GM20431 (cell line): Measurements from ENCODE around the gene VAT1L.

Experiments
- in situ Hi-C: fragments of 300-500 bp; cut with MseI, MboI; formaldehyde crosslinking; loops from one replicate; pipeline ENCODE4 v1.15.0; 2020; ENCODE audit warnings: low sequenced_read_pairs; ENCODE audit not compliant: unreplicated experiment

Gene VAT1L

DNA sequence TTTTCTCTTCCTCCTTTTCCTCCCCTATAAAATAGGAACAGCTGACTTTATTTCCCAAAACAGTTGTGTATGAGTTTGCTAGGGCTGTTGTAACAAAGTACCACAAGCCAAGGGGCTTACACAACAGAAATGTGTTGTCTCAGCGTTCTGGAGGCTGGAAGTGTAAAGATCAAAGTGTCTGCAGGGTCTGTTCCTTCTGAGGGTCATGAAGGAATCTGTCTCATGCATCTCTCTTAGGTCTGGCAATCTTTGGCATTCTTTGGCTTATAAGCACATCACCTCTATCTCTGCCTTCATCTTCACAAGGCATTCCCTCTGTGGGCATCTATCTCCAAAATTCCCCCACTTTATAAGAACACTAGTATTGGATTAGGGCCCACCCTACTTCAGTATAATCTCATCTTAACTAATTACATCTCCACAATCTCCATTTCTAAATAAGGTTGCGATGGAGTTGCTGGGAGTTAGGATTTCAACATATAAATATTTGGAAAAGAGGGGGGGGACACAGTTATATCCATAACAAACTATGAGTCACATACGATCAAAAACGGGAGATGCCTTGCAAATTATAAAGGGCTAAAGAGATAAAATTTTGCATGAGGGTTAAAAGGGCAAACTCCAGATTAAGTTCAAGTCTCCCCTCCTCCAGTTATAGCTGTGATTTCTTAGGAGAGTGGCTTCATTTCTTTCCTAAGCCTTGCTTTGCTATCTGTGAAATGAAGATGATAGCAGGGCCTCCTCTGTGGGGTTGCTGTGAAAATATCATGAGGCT is 109.7 kb downstream of the VAT1L start:
- in situ Hi-C loops, result no loop called here

GRCh38 chr16:77898671-77899211 is 110.4 kb downstream of the VAT1L start:
- in situ Hi-C loops, result no loop called here

DNA sequence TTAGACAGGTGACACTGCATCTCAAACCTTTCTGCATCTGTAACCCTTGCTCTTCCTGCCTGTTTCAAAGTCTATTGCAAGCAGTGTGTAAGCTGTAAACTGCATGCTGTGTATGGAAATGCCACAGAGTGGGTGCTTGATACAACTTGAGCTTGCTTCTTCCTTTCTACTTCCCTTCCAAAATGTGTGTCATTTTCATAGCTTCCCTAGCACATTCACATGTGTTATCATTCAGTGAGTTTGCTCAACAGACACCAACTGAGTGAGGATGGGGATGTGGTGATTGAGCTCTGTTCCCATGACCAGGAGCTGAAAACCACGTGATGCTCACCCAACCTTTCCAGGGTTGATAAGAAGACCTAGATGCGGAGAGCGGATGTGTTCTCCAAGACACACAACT is 111.1 kb downstream of the VAT1L start:
- in situ Hi-C loops, result no loop called here

- in situ Hi-C loops, result no loop called here
These were observed 117.1 kb downstream of the VAT1L start for GRCh38 chr16:77905374-77905920.

GRCh38 chr16:77910021-77910420 is 121.7 kb downstream of the VAT1L start:
- in situ Hi-C loops, result no loop called here

DNA sequence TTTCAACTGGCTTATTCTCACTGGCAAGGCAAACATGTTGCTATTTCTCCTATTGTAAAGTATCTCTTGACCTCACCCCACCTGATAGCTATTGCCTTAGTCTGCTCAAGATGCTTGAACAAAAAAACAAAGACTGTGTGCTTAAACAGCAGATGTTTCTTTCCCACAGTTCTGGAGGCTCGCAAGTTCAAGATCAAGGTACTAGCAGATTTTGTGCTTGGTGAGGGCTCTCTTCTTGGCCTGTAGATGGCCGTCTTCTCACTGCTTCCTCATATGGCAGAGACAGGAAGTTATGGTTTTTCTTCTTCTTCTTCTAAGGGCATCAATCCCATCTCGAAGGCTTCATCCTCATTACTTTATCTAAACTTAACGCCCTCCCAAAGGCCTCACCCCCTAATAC is 124.3 kb downstream of the VAT1L start:
- in situ Hi-C loops, result no loop called here

DNA sequence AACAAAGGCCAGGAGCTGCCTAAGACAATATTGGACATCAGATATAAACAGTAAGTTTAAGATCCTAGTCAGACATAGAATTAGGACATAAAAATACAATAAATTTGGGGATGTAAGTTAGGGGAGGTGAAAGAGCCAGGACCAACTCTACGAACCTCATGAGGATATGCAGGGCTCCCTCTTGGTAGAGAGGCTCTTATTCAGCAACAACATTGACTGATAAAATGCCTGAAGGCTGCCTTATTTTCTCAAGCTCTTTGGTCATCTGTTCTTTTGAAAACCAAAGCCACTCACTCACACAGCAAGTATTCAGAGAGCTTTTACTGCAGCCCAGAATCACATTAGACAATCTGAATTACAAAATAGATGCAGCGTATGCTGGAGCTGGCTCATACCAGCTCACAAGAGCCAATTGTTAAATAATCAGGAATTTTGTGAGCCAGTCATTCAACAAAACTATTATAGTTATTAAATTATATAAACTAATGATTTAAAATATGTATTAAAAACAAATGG is 125.4 kb downstream of the VAT1L start:
- in situ Hi-C loops, result no loop called here

GRCh38 chr16:77916111-77916510 is 127.7 kb downstream of the VAT1L start:
- in situ Hi-C loops, result no loop called here

DNA sequence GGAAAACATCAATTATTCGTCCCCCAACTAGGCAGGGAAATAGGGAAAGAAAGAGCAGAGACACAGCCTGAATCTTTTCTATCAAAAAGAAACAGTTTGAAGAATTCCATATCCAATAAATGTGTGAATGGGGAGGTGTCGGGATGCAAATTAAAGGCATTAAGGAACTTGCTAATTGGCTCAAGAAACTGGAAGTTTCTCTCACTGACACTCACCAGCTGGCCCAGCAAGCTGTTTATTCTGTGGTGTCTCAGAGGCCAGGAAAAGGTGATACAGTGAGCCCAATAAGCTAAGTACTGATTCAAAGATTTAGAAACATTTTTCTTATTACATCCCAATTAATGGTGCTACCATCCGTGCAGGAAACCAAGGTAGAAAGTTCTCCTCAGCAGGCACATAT is 129.6 kb downstream of the VAT1L start:
- in situ Hi-C loops, result no loop called here

GRCh38 chr16:77918809-77919707 is 130.7 kb downstream of the VAT1L start:
- in situ Hi-C loops, result no loop called here

GRCh38 chr16:77919761-77920415 is 131.5 kb downstream of the VAT1L start:
- in situ Hi-C loops, result no loop called here

GRCh38 chr16:77920984-77921383 is 132.6 kb downstream of the VAT1L start:
- in situ Hi-C loops, result no loop called here

DNA sequence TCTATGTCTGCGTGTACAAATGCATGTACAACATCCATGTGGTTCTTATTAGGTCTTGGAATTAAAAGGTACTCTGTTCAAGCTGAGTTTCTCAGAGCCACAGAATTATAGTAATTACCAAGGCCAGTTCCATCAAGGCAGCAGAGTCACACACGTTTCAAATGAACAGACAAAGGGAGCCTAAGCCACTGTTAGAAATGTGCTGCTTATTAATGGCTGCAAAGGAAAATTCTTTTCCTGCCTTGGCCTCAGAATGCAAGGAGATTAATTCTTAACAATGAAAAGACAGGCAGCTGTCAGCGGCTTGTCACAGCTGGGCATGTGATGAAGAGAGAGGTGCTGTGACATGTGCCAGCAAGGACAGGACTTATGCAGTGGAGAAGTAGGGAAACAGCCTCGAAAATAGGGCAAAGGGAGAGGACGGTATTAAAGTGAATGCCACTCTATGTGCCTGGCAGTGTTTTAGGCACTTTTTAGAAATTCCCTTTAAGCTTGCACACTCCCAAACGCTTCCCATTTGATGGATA is 133.9 kb downstream of the VAT1L start:
- in situ Hi-C loops, result no loop called here

DNA sequence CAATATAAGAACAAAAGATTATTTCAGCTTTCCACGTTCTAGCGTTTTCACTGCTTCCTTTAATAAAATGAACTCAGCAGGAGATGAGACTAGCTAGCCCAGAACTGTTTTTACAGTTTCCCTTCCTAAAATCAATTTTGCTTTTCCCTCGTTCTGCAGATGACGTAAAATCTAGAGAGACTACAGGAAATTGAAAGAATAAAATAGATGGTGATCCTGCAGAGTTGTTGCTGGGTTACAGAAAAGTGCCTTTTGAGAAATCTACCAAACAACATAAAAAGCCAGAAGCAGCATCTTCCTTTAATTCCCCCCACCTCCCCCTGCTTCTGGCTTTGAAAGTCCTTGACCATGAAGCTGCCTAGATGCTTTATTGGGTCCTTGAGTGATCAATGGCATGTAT is 137.2 kb downstream of the VAT1L start:
- in situ Hi-C loops, result no loop called here

- in situ Hi-C loops, result no loop called here
These were observed 139.7 kb downstream of the VAT1L start for GRCh38 chr16:77928096-77928495.

GRCh38 chr16:77929004-77929403 is 140.6 kb downstream of the VAT1L start:
- in situ Hi-C loops, result no loop called here

DNA sequence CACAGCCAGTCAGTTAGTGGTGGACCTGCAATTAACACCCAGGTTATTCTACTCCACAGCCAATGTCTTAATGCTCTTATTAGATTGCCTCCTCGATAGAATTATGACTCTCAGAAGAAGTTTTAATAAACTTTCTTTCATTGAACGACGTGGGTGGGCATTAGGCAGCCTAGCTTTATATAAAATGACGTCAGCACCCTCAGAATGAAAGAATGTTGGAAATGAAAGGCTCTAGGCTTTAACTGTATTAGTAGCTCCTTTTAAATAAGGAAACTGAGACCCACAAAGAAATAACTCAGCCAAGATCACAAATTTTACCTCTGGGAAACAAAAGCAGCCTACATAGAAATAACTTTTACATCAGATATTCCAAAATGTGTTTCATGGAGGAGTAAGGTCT is 142.7 kb downstream of the VAT1L start:
- in situ Hi-C loops, result no loop called here

DNA sequence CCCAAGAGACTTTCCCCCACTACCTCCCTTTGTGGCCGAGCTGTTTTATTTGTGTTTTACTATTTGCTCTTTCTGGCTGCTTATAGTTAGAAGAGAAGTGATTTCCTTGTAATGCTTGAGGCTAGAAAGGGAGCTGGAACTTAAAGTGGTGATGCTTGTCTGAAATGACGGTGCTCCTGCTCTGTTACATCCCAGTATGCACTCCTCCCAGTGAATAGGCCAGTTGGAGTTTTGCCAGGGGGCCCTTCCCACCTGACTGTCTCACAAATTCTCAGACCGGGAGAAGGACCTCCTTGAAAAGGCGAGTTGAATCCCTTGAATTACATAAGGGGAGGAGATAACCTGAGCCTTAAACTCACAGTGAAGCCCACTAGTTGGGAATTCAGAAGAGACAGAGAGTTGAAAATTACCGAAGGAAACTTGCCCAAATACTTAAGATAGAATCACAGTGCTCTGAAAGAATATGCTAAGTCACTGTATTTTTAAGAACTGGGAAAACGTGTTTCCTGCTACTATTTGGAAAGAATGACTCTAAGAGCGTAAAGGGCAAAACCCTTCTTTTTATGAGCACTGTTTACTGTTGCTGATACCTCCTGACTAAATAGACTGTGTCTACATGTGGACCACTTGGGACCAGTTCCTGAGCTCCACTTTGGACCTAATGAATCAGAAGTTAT is 149.2 kb downstream of the VAT1L start:
- in situ Hi-C loops, result no loop called here

- in situ Hi-C loops, result no loop called here
These were observed 150.5 kb downstream of the VAT1L start for GRCh38 chr16:77938913-77939312.
